Fibroblast of villous mesenchyme (primary cell): ENCODE results near the gene SPAG17. TPM values are rescaled to one million over a fixed set of nuclear protein-coding genes. Genes with fewer than 3 reads are reported as not detected.

Experiments used
- DNase-seq: peaks from one replicate; pipeline ENCODE4 v3.0.0-alpha.2; 2010; ENCODE audit warnings: low read depth
- H3K4me3 ChIP-seq: 2 replicates; pipeline ENCODE4 v1.5.1; 2011; ENCODE audit warnings: low read depth, mild to moderate bottlenecking, low read length
- CTCF ChIP-seq: IDR thresholded peaks from 2 replicates; pipeline ENCODE4 v1.5.1; 2012; ENCODE audit warnings: low read depth, mild to moderate bottlenecking, low read length; ENCODE audit not compliant: insufficient read depth
- total RNA-seq: library from RNA; depleted of rRNA; stranded (reverse); fragments of >200 nt; gene quantifications from 2 replicates; pipeline ENCODE4 v1.2.3, GENCODE V29; 2012

Gene SPAG17
- total RNA-seq, 1 donor = not detected

GRCh38 chr1:118118469-118118868 is 66.6 kb downstream of the SPAG17 start:
- TF ChIP-seq CTCF = no peak
- no peak for DNase-seq
- H3K4me3 ChIP-seq = no peak overlapping the region

DNA sequence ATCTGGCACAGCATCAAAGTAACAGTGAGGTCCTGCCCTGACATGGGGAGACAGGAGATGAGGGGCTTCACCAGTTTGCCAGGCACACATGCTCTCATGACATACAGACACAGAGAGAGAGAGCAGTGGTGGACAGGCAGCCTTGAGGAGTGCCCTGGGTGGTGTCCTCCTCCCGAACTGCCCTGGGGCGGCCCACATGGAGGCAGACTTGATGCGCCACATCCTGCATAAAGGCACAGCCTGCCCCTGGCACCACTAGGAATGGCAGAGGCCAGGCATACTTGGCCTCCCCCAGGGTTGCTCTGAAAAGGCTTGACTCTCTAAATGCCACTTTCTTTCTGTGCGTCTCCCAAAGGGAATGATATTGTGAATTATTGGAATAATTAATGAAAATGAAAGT is 67.5 kb downstream of the SPAG17 start:
- H3K4me3 ChIP-seq = no peak overlapping the region
- no peak for DNase-seq
- no peak for TF ChIP-seq CTCF

DNA sequence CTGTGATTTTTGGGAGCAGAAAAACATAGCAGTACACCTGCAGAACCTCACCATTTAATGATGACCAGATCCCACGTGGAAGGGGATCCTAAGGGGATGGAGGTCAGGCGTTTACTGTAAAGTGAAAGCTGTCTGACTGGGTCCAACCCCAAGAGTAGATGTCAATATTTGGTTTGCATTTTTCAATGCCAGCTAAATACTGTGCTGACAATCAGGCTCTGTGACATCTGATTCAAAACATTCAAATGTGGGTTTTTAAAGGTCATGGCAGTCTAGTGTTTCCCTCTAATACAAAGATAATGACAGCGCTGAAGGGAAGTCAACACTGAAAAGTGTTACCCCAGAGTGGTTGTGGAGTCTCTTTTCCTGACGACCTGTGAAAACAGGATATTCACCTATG is 68.1 kb downstream of the SPAG17 start:
- TF ChIP-seq CTCF = no peak
- DNase-seq = no peak
- no peak overlapping the region for H3K4me3 ChIP-seq

DNA sequence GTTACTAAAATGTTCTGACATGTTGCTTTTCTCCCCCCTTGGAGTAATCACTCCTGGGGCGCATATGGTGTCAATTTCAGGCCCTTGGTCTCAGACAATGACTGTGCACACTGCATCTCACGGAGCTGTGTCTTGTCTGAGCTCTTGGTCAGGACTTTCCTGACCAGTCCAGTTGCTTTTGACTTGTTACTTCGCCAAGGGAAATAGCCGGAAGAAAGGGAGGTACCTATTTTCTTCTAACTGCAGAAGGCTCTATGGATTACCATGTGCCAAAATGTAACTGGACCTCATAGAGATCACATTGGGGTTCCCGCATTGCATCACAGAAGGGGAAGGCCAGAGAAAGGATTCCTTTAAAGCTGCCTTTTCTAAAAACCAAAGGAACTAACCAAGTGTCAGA is 68.6 kb downstream of the SPAG17 start:
- H3K4me3 ChIP-seq = no peak overlapping the region
- no peak for DNase-seq
- TF ChIP-seq CTCF = no peak

GRCh38 chr1:118115567-118116295 is 69.3 kb downstream of the SPAG17 start:
- H3K4me3 ChIP-seq = no peak overlapping the region
- no peak for DNase-seq
- no peak for TF ChIP-seq CTCF

GRCh38 chr1:118113261-118113660 is 71.8 kb downstream of the SPAG17 start:
- no peak for TF ChIP-seq CTCF
- DNase-seq = no peak

DNA sequence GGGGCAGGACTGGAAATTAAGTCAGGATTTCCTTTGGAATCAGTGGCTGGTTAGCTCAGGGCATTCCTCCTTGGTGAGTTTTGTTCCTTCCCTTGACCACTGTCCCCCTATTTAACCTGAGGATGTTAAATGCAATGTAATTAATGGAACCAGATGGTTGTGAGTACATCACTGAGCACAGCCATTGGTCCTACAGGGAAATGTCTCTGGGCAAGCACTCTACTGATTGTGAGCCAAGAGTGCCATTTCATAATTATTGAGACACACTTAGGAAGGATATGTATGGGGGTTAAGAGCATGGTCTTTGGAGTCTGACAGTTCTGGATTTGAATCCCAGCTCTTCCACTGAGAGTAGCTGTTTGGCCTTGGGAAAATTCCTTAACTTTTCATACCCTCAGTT is 74.4 kb downstream of the SPAG17 start:
- DNase-seq = no peak
- no peak for TF ChIP-seq CTCF

More at GRCh38 chr1:118113261-118113660, 71.8 kb downstream of the SPAG17 start:
- H3K4me3 ChIP-seq = no peak overlapping the region

More for the DNA sequence above, 74.4 kb downstream of the SPAG17 start:
- H3K4me3 ChIP-seq = no peak overlapping the region
